ENCODE measurements around the gene ACACB. TPM values are rescaled to one million over a fixed set of nuclear protein-coding genes. Genes with fewer than 3 reads are reported as not detected.

Gene ACACB
- total RNA-seq, 1 donor from 2014 or later = 5.9 TPM

GRCh38 chr12:109268896-109269295 lies 152.5 kb downstream of the ACACB start:
- Mint-ChIP-seq H3K4me1 (ENCODE audit: low read depth) (peaks cover 3% of the 10 kb centered on the region), H3K27ac (ENCODE audit: unreplicated experiment) (no peak overlapping the region), H3K27me3 (ENCODE audit: low read depth) (peaks cover 10% of the 10 kb centered on the region), H3K9me3 (ENCODE audit: low read depth) (peaks cover 8% of the 10 kb centered on the region), H3K36me3 (ENCODE audit: low read depth) (peaks cover 1% of the 10 kb centered on the region), H3K4me3 (ENCODE audit: unreplicated experiment) (no peak overlapping the region)
- TF ChIP-seq CTCF (IDR thresholded peaks at IDR 0.05) = no peak
- DNase-seq (ENCODE audit: low spot score) = no peak

- Mint-ChIP-seq H3K4me3 (ENCODE audit: unreplicated experiment) (no peak overlapping the region), H3K9me3 (ENCODE audit: low read depth) (peaks cover 8% of the 10 kb centered on the region), H3K4me1 (ENCODE audit: low read depth) (no peaks in the 10 kb centered on the region), H3K27me3 (ENCODE audit: low read depth) (peaks cover 10% of the 10 kb centered on the region), H3K27ac (ENCODE audit: unreplicated experiment) (no peak overlapping the region), H3K36me3 (ENCODE audit: low read depth) (peaks cover 1% of the 10 kb centered on the region)
- DNase-seq (ENCODE audit: low spot score) = no peak
- no peak for TF ChIP-seq CTCF (IDR thresholded peaks at IDR 0.05)
Observed at GRCh38 chr12:109269428-109269827, 153.0 kb downstream of the ACACB start.

- no peaks in the 10 kb centered on the region for H3K4me1 Mint-ChIP-seq (ENCODE audit: low read depth)
- no peak overlapping the region for H3K4me3 Mint-ChIP-seq (ENCODE audit: unreplicated experiment)
- DNase-seq (ENCODE audit: low spot score) = no peak
- H3K27me3 Mint-ChIP-seq (ENCODE audit: low read depth) = peaks cover 16% of the 10 kb centered on the region
- H3K9me3 Mint-ChIP-seq (ENCODE audit: low read depth) = peaks cover 8% of the 10 kb centered on the region
- no peak overlapping the region for H3K27ac Mint-ChIP-seq (ENCODE audit: unreplicated experiment)
- TF ChIP-seq CTCF (IDR thresholded peaks at IDR 0.05) = no peak
- H3K36me3 Mint-ChIP-seq (ENCODE audit: low read depth) = peaks cover 1% of the 10 kb centered on the region
Observed at GRCh38 chr12:109270494-109270893, 154.1 kb downstream of the ACACB start.

GRCh38 chr12:109271418-109271817 lies 155.0 kb downstream of the ACACB start:
- H3K27me3 Mint-ChIP-seq (ENCODE audit: low read depth) = peaks cover 20% of the 10 kb centered on the region
- no peak overlapping the region for H3K27ac Mint-ChIP-seq (ENCODE audit: unreplicated experiment)
- DNase-seq (ENCODE audit: low spot score) = no peak
- H3K4me1 Mint-ChIP-seq (ENCODE audit: low read depth) = no peaks in the 10 kb centered on the region
- H3K4me3 Mint-ChIP-seq (ENCODE audit: unreplicated experiment) = no peak overlapping the region
- H3K9me3 Mint-ChIP-seq (ENCODE audit: low read depth) = peaks cover 8% of the 10 kb centered on the region
- no peak for TF ChIP-seq CTCF (IDR thresholded peaks at IDR 0.05)
- peaks cover 1% of the 10 kb centered on the region for H3K36me3 Mint-ChIP-seq (ENCODE audit: low read depth)

- DNase-seq (ENCODE audit: low spot score) = peak; percentile 70
- peaks cover 8% of the 10 kb centered on the region for H3K9me3 Mint-ChIP-seq (ENCODE audit: low read depth)
- H3K27me3 Mint-ChIP-seq (ENCODE audit: low read depth) = peaks cover 22% of the 10 kb centered on the region
- peaks cover 6% of the 10 kb centered on the region for H3K4me1 Mint-ChIP-seq (ENCODE audit: low read depth)
- no peak for TF ChIP-seq CTCF (IDR thresholded peaks at IDR 0.05)
- H3K36me3 Mint-ChIP-seq (ENCODE audit: low read depth) = peaks cover 1% of the 10 kb centered on the region
- H3K27ac Mint-ChIP-seq (ENCODE audit: unreplicated experiment) = no peak overlapping the region
- no peak overlapping the region for H3K4me3 Mint-ChIP-seq (ENCODE audit: unreplicated experiment)
Observed at GRCh38 chr12:109273354-109273753, 157.0 kb downstream of the ACACB start.
